ENCODE data around the gene CYLD.

DNA sequence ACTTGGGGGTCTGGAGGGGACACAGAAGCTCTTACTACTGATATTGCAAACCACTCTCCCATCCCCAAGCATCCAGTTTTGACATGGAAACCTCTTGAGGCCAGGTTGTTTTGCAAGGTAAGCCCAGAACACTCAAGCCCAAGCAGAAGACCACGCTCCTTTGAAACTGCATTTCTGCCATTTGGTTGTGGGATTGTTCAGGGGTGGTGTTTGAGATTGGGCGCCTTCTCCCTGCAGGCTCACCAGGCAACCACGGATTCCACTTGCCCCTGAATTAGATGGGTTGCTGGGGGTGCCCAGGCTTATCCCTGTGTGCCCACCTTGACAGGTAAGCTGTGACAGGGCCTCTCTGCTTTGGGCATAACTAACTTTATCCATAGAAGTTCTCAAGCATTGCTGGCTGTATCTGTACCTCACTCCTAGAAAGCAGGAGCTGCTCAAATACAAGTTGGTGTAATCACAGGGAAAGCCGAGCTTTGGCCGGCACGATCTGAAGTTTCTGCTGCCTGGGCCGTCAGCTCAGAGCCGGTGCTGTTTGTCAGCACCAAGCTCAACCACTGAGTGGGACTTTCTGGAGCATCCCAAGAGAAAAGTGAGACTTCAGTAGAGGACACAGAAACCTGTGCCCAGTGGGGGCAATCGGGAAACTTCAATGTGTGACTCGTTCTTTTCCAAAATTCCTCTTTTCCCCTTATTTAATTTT lies 93.6 kb downstream of the CYLD start:
- no peak for TF ChIP-seq EZH2 (IDR thresholded peaks at IDR 0.05)
- no peak for TF ChIP-seq POLR2AphosphoS5 (IDR thresholded peaks at IDR 0.05; ENCODE audit: borderline replicate concordance, low read depth, low read length)
